Stimulated activated naive B cell treated with anti-CD40 and anti-IgM and Interleukin-4, amounts not matched to agents 10 μg/mL and 1 μg/mL and 100 μg/mL, for 72 hours (primary cell): ENCODE data around the gene ACSF3.

Experiments
- ATAC-seq, 2 donors: fragments of 150-1000 bp; cut with Tn5 transposase; replicated peaks; 2 replicates each; pipeline ENCODE4 v1.10.0; 2021; ENCODE audit warnings: moderate library complexity in 1 of 2
- DNase-seq: peaks from one replicate; pipeline ENCODE4 v3.0.0; 2021
- H3K27ac Mint-ChIP-seq: one replicate; pipeline ENCODE4 v1.8.0; 2022; ENCODE audit warnings: mild to moderate bottlenecking, mixed read lengths
- H3K27me3 Mint-ChIP-seq, 2 donors: one replicate each; pipeline ENCODE4 v1.8.0; 2022; ENCODE audit warnings: mixed read lengths in 2 of 2
- H3K36me3 Mint-ChIP-seq, 2 donors: one replicate each; pipeline ENCODE4 v1.8.0; 2022; ENCODE audit warnings: mixed read lengths in 2 of 2, mild to moderate bottlenecking in 1 of 2
- H3K4me1 Mint-ChIP-seq, 2 donors: one replicate each; pipeline ENCODE4 v1.8.0; 2022; ENCODE audit warnings: mixed read lengths in 2 of 2, mild to moderate bottlenecking in 1 of 2
- H3K4me3 Mint-ChIP-seq, 2 donors: one replicate each; pipeline ENCODE4 v1.8.0; 2022; ENCODE audit warnings: mild to moderate bottlenecking in 2 of 2, mixed read lengths in 2 of 2, moderate library complexity in 1 of 2
- H3K9me3 Mint-ChIP-seq, 2 donors: one replicate each; pipeline ENCODE4 v1.8.0; 2022; ENCODE audit warnings: mixed read lengths in 2 of 2, mild to moderate bottlenecking in 1 of 2

Gene ACSF3

DNA sequence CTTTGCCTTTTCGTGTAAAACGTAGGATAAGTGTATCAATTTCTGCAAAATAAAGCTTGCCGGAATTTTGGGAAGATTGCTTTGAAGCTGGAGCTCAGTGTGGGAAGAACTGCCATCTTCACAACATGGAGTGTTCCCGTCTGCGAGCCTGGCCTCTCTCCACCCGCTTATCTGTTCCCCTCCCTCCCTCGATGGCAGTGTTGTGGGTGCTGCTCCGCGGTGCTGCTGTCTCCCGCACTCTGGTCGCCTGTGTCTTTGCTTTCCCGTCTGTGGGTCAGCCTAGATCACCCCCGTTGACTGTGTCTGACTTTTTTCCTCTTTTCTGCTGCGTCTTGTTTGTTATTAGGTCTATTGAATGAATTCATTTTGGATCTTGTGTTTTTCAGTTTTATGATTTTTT, 17.0 kb downstream of the ACSF3 start:
- no peak overlapping the region for H3K27ac Mint-ChIP-seq
- no peak overlapping the region for H3K4me3 Mint-ChIP-seq
- no peak for ATAC-seq
- peaks cover 46 to 48% of the 10 kb centered on the region in 2 donors for H3K36me3 Mint-ChIP-seq
- no peak for DNase-seq
- H3K4me1 Mint-ChIP-seq, result peaks cover 22 to 27% of the 10 kb centered on the region in 2 donors
- H3K27me3 Mint-ChIP-seq, result no peaks in the 10 kb centered on the region
- peaks cover 0 to 2% of the 10 kb centered on the region in 2 donors for H3K9me3 Mint-ChIP-seq

GRCh38 chr16:89111263-89111662, 17.6 kb downstream of the ACSF3 start:
- DNase-seq, result no peak
- no peaks in the 10 kb centered on the region for H3K27me3 Mint-ChIP-seq
- peaks cover 0 to 2% of the 10 kb centered on the region in 2 donors for H3K9me3 Mint-ChIP-seq
- H3K4me3 Mint-ChIP-seq, result no peak overlapping the region
- no peak for ATAC-seq
- peaks cover 29 to 33% of the 10 kb centered on the region in 2 donors for H3K4me1 Mint-ChIP-seq
- H3K27ac Mint-ChIP-seq, result no peak overlapping the region
- peaks cover 44 to 48% of the 10 kb centered on the region in 2 donors for H3K36me3 Mint-ChIP-seq

DNA sequence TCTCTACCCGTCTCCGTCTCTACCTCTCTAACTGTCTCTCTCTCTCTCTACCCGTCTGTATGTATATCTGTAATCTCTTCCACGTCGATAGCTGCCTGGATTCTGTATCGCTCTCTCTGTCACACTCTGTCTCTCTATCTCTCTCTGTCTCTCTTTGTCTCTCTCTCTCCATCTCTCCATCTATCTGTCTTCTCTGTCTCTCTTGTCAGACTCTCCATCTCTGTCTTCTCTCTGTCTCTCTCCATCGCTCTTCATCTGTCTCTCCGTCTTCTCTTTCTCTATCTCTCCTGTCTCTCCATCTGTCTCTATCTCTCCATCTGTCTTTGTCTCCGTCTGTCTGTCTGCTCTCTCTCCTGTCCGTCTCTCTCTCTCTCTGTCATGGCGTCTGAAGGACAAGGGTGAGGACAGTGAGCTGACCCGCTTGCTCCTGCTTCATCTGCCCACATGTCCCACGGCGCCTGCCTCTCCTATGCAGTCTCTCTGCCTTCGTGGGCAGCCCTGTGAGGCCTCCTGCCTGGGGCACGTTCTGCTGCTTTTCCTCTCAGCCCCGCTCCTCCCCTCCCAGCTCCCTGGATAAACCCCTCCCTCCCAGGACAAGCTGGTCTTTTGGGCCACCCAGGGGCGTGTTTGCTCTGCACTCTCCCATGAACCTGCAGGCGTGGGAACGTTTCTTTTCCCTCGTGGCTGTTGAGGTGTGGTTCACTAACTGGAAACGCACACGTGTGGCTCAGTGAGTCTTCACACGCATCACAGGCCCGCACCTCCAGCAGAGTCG, 18.9 kb downstream of the ACSF3 start:
- H3K4me1 Mint-ChIP-seq, result peaks cover 31 to 37% of the 10 kb centered on the region in 2 donors
- no peak for ATAC-seq
- DNase-seq, result no peak
- peaks cover 0 to 2% of the 10 kb centered on the region in 2 donors for H3K9me3 Mint-ChIP-seq
- H3K27ac Mint-ChIP-seq, result no peak overlapping the region
- H3K27me3 Mint-ChIP-seq, result no peaks in the 10 kb centered on the region
- peaks cover 42 to 49% of the 10 kb centered on the region in 2 donors for H3K36me3 Mint-ChIP-seq
- no peak overlapping the region for H3K4me3 Mint-ChIP-seq

DNA sequence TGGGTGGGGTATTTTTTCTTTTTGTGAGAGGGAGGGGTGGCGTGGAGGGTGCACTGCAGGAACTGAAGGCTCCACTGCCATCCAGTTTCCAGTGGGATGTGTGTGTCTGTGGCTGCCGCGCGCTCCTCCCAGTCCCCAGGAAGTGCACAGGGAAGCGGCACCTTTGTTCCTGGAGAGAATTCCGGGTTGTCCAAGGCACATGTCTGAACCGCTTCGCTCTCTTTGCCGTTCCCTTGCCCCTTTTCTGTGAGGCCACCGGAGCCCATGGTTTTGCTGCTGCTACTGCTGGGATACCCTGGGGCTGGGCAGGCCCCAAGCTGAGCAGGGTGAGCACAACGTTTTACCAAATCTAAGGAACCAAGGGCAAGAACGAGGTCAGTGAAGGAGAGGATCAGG, 19.5 kb downstream of the ACSF3 start:
- Mint-ChIP-seq H3K4me3 (no peak overlapping the region), H3K36me3 (peaks cover 42 to 49% of the 10 kb centered on the region in 2 donors), H3K27ac (no peak overlapping the region), H3K9me3 (no peaks in the 10 kb centered on the region), H3K4me1 (peaks cover 33 to 40% of the 10 kb centered on the region in 2 donors), H3K27me3 (no peaks in the 10 kb centered on the region)
- DNase-seq (no peak), ATAC-seq (no peak)

GRCh38 chr16:89113661-89114060, 20.0 kb downstream of the ACSF3 start:
- Mint-ChIP-seq H3K9me3 (no peaks in the 10 kb centered on the region), H3K4me3 (peak overlapping the region in 1 of 2 donors; percentile 80), H3K36me3 (peaks cover 42 to 49% of the 10 kb centered on the region in 2 donors), H3K27ac (peak overlapping the region; percentile 94), H3K4me1 (peaks cover 35 to 45% of the 10 kb centered on the region in 2 donors), H3K27me3 (no peaks in the 10 kb centered on the region)
- DNase-seq (no peak), ATAC-seq (no peak)

- peaks cover 35 to 47% of the 10 kb centered on the region in 2 donors for H3K4me1 Mint-ChIP-seq
- H3K36me3 Mint-ChIP-seq, result peaks cover 45 to 54% of the 10 kb centered on the region in 2 donors
- H3K27me3 Mint-ChIP-seq, result no peaks in the 10 kb centered on the region
- ATAC-seq, result peak in 1 of 2 donors; percentile 5
- DNase-seq, result no peak
- H3K9me3 Mint-ChIP-seq, result no peaks in the 10 kb centered on the region
- H3K4me3 Mint-ChIP-seq, result peak overlapping the region; percentile 65 to 80
- peak overlapping the region; percentile 94 for H3K27ac Mint-ChIP-seq
These were observed 20.7 kb downstream of the ACSF3 start for GRCh38 chr16:89114159-89114981.

- H3K9me3 Mint-ChIP-seq, result no peaks in the 10 kb centered on the region
- peaks cover 35 to 47% of the 10 kb centered on the region in 2 donors for H3K4me1 Mint-ChIP-seq
- ATAC-seq, result peak; percentile 92 to 94
- peaks cover 47 to 64% of the 10 kb centered on the region in 2 donors for H3K36me3 Mint-ChIP-seq
- peak overlapping the region; percentile 65 to 80 for H3K4me3 Mint-ChIP-seq
- peak; percentile 86 for DNase-seq
- no peaks in the 10 kb centered on the region for H3K27me3 Mint-ChIP-seq
- peak overlapping the region; percentile 94 for H3K27ac Mint-ChIP-seq
These were observed 21.7 kb downstream of the ACSF3 start for GRCh38 chr16:89115216-89115861.

DNA sequence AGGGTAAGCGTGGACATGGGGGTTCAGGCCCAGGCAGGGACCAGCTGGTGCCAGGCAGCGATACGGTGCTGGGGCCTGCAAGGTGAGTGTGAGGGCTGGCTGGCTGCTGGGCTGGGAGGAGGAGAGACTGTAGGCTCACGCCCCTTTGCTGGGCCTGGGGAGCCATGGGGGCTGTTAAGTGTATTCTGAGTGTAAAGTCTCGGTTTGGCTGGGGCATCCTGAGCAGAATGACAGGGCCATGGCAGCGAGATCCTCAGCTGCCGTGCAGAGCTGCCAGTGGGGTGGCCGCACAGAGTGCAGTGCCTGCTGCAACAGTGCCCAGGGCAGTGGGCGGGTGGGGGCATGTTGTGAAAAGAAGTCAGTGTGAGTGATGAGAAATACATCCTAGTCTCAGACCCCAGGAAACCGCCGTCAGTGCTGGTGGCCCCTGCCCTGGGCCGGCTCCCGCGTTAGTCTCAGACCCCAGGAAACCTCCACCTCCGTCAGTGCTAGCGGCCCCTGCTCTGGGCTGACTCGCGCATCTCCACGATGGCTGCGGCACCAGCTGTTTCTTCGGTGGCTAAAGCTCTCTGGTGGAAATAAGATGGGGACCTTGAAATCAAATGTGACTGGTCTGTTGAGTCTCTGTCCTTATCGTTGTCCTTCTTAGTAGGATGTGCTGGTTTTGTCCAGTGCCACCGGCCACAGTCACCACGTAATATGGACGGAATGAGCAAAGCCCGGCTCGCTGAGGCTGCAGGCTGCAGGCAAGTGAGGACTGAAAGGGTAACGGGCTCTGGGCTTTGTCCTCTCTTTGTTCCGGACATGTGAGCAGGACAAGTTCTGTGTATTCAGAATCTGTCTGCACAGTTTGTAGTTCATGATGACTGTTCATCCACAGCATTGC, 22.9 kb downstream of the ACSF3 start:
- Mint-ChIP-seq H3K27me3 (no peaks in the 10 kb centered on the region), H3K27ac (peak overlapping the region; percentile 94), H3K4me3 (no peak overlapping the region), H3K9me3 (no peaks in the 10 kb centered on the region), H3K4me1 (peaks cover 35 to 47% of the 10 kb centered on the region in 2 donors), H3K36me3 (peaks cover 52 to 73% of the 10 kb centered on the region in 2 donors)
- ATAC-seq, result no peak
- DNase-seq, result no peak

DNA sequence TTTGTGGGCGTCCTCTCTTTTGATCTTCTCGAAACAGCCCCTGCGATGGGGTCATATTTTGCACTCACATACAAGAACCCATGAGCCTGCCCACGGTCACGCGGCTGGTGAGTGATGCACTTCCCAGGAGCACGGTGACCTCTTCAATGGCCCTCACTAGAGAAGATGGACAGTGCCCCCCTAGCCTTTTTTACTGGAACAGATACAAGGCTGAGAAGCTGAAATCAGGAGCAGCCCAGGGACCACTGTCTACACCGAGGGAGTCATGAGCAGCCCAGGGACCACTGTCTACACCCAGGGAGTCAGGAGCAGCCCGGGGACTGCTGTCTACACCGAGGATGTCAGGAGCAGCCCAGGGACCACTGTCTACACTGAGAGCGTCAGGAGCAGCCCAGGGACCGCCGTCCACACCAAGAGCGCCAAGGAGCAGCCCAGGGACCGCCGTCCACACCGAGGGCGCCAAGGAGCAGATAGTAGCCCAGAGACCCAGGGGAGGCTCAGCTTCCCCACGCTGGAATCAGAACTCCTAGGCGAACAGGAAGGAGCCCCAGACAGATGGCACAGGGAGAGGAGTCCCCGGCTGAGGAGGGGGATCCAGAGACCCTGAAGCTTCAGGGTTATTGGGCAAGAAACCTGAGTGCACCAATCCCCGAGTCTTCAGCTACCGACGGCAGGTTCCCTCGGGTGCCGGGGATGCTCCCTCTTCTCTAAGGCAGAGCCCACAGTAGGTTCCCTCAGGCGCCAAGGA, 23.7 kb downstream of the ACSF3 start:
- peaks cover 53 to 75% of the 10 kb centered on the region in 2 donors for H3K36me3 Mint-ChIP-seq
- H3K4me1 Mint-ChIP-seq, result peaks cover 37 to 51% of the 10 kb centered on the region in 2 donors
- no peak overlapping the region for H3K4me3 Mint-ChIP-seq
- peak overlapping the region; percentile 75 for H3K27ac Mint-ChIP-seq
- ATAC-seq (no peak), DNase-seq (no peak)
- no peaks in the 10 kb centered on the region for H3K27me3 Mint-ChIP-seq
- no peaks in the 10 kb centered on the region for H3K9me3 Mint-ChIP-seq

GRCh38 chr16:89117975-89118289, 24.3 kb downstream of the ACSF3 start:
- ATAC-seq (no peak), DNase-seq (no peak)
- Mint-ChIP-seq H3K9me3 (no peaks in the 10 kb centered on the region), H3K36me3 (peaks cover 54 to 79% of the 10 kb centered on the region in 2 donors), H3K4me1 (peaks cover 36 to 53% of the 10 kb centered on the region in 2 donors), H3K27me3 (no peaks in the 10 kb centered on the region), H3K4me3 (no peak overlapping the region), H3K27ac (peak overlapping the region; percentile 75)

DNA sequence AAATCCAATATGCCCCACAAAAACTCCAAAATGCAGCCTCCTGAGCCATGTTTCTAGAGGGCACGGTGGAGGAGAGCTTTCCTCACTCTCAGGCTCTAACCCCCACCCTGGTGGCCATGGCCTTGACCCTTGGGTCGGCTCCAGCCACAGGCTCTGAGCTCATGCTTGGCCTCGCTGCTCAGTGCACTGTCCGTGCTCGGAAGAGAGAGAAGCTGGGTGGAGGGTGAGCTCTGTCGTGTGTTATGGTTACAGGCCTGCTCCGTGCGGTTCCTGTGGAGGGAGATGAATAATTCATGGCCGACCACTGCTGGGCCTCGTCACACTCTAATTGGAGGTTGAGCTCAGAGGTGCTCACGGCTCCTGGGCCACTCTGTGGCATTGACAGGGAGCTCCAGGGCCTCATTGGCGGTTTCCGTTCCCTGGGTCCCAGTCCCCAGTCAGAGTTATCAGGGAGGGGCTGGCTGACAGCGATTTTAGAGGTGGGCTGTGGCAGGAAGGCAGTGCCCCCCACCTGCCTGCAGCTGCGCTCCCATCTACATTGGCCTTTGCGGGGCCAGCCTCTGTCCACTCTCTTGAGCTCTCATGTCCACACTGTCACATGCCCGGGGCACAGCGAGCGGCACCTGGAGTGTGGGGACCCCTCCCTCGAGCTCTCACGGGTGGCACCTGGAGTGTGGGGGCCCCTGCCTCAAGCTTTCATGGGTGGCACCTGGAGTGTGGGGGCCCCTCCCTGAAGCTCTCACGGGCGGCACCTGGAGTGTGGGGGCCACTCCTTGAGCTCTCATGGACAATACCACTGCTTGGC, 24.9 kb downstream of the ACSF3 start:
- Mint-ChIP-seq H3K36me3 (peaks cover 59 to 85% of the 10 kb centered on the region in 2 donors), H3K9me3 (no peaks in the 10 kb centered on the region), H3K4me1 (peaks cover 34 to 53% of the 10 kb centered on the region in 2 donors), H3K27me3 (no peaks in the 10 kb centered on the region), H3K4me3 (no peak overlapping the region), H3K27ac (no peak overlapping the region)
- no peak for ATAC-seq
- no peak for DNase-seq

DNA sequence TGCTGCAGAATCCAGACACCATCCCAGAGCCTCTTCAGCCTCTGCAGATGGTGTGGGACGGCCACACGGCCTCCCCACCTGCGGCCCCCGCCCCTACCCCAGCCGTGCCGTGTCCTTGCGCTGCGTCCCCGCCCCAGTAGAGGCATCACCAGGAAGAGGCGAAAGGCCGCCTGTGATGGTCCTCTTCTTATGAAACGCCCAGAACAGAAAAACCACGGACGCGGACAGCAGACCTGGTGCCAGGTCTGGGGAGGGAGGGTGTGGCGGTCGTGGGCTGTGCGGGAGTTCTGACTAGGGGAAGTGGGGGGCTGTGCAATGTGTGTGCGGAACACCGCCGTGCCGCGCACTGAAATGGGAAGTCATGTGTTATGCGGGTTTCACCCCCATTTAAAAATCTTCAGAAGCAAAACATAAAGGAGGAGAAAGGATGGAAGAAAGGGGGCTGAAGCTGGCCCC, 25.5 kb downstream of the ACSF3 start:
- Mint-ChIP-seq H3K27ac (peak overlapping the region; percentile 44), H3K36me3 (peaks cover 60 to 86% of the 10 kb centered on the region in 2 donors), H3K9me3 (no peaks in the 10 kb centered on the region), H3K27me3 (no peaks in the 10 kb centered on the region), H3K4me3 (no peak overlapping the region), H3K4me1 (peaks cover 29 to 47% of the 10 kb centered on the region in 2 donors)
- ATAC-seq (no peak), DNase-seq (no peak)
